CD4-positive, alpha-beta T cell treated with Interleukin-21 for 1 hour (primary cell): ENCODE measurements around the gene HTT.

Experiments used
- DNase-seq: peaks from one replicate; pipeline ENCODE4 v3.0.0-alpha.2; 2020

HTT gene

GRCh38 chr4:3280466-3280865 is 206.0 kb downstream of the HTT start:
- DNase-seq = no peak

- DNase-seq = no peak
Observed at GRCh38 chr4:3283483-3283882, 209.0 kb downstream of the HTT start.

- DNase-seq = no peak
Observed at GRCh38 chr4:3283916-3284315, 209.4 kb downstream of the HTT start.

GRCh38 chr4:3284734-3285557 is 210.5 kb downstream of the HTT start:
- no peak for DNase-seq

GRCh38 chr4:3285558-3286334 is 211.3 kb downstream of the HTT start:
- peak; percentile 22 for DNase-seq

GRCh38 chr4:3286335-3287175 is 212.1 kb downstream of the HTT start:
- DNase-seq = no peak

GRCh38 chr4:3287271-3287971 is 212.9 kb downstream of the HTT start:
- DNase-seq = no peak

- DNase-seq = no peak
Observed at GRCh38 chr4:3287972-3288570, 213.6 kb downstream of the HTT start.

- DNase-seq = no peak
Observed at GRCh38 chr4:3288571-3289094, 214.2 kb downstream of the HTT start.

GRCh38 chr4:3290476-3290875 is 216.0 kb downstream of the HTT start:
- DNase-seq = no peak

- no peak for DNase-seq
Observed at GRCh38 chr4:3290889-3291321, 216.4 kb downstream of the HTT start.

GRCh38 chr4:3291411-3291968 is 217.0 kb downstream of the HTT start:
- DNase-seq = no peak

- peak; percentile 18 for DNase-seq
Observed at GRCh38 chr4:3291969-3292570, 217.6 kb downstream of the HTT start.

GRCh38 chr4:3292571-3293400 is 218.3 kb downstream of the HTT start, which contains the start of gene RGS12:
TSS of gene RGS12 (plus strand) at chr4:3293021. CDS start at chr4:3316171, 23,150 bp downstream.
- peak; percentile 89 for DNase-seq
